ENCODE data around the gene CCDC74A.
"Not testable (repeated sequence)": the region's sequence is repeated elsewhere in the genome, so short reads cannot be mapped to it uniquely, and the experiment has no call there.

Gene CCDC74A

GRCh38 chr2:131566371-131566770, 38.7 kb downstream of the CCDC74A start:
- DNase-seq, result no peak

- DNase-seq, result no peak
These were observed 40.2 kb downstream of the CCDC74A start for GRCh38 chr2:131567891-131568290.

- DNase-seq, result not testable (repeated sequence)
These were observed 40.7 kb downstream of the CCDC74A start for GRCh38 chr2:131568401-131568800.

GRCh38 chr2:131572175-131572574, 44.5 kb downstream of the CCDC74A start:
- no peak for DNase-seq

- DNase-seq, result no peak
These were observed 50.1 kb downstream of the CCDC74A start for GRCh38 chr2:131577812-131578211.

- DNase-seq, result no peak
These were observed 52.5 kb downstream of the CCDC74A start for GRCh38 chr2:131580187-131580586.

Measured in CD4-positive, alpha-beta T cell treated with Interleukin-1 beta for 1 hour (primary cell).